A172 (cell line): ENCODE data around the gene PAGE2B. TPM values are rescaled to one million over a fixed set of nuclear protein-coding genes. Genes with fewer than 3 reads are reported as not detected.
"Not testable (repeated sequence)": the region's sequence is repeated elsewhere in the genome, so short reads cannot be mapped to it uniquely, and the experiment has no call there.

ENCODE experiments used
- DNase-seq: peaks from one replicate; pipeline ENCODE4 v3.0.0-alpha.2; 2015; ENCODE audit warnings: low spot score
- total RNA-seq: library from RNA; depleted of rRNA; stranded (reverse); fragments of >200 nt; shearing (Covaris generic); gene quantifications from 2 replicates; pipeline ENCODE4 v1.2.3, GENCODE V29; 2014; rRNA removed

Gene PAGE2B
- total RNA-seq, result not detected in 2 replicates

DNA sequence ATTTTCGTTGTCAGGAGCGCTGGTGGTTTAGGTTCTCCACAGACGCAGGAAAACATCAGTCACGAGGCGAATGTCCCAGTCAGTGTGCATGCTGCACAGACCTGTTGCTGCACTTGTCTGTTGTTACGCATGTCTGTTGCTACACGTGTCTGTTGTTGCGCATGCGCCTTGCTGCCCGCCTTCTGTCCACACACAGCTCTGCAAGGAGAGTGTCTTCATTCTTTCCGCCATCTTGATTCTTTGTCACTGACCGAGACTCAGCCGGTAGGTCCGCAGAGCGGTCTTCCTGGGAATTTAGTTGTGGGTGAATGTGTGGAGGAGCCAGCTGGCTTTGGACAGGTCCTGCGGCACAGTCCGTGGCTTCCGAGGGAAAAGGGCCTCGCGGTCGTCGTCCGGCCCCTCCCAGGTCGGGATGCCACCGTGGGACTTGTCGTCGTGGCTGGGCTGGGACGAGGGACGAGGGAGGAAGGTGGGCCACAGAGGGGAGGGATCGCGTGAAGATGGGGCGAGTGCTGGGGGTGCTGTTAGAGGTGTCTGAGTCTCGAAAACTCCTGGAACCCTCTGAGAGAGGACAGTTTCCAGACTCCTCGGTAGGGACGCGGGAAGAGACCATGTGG is at the start of gene PAGE2B:
PAGE2B (plus strand) TSS at position 180 of the 617 bp plus-strand sequence. CDS start 1,012 bp downstream, outside the sequence.
- DNase-seq, result no peak

DNA sequence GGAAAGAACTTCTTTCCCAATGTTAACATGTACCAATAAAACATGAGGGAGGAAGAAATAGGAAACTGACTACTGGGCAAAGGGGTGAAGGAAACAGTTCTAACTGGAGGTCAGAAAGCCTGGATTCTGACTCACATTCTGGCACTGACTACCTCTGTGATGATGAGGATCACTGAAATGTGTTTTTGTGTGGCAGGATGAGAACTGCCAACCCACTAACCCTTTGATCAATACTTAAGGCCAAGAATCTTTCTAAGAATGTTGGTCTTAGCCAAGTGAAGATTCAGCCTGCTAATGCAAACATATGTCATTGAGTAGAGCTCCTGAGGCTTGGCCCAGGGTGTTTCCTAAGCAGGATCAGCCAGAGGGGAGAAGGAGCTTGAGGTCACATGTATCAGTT is 48.7 kb upstream of the PAGE2B start:
- DNase-seq, result no peak

DNA sequence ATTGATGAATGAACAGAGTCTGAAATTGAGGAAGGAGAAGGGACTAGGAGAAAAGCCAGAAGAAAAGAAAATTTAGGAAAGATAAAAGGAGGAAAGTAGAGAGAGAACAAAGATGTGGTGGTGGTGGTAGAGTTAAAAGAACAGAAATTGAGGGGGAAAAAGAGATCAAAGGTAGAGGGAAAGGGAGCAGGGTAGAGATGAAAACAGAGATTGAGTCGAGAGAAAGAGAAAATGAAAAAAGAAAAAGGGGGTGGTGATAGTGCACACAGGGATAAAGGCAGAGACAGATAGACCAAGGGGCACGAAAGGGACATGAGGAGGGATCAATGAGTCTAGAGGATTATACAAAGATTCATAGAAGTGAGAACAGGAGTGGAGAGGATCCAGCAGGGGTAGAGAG is 48.0 kb upstream of the PAGE2B start:
- no peak for DNase-seq

DNA sequence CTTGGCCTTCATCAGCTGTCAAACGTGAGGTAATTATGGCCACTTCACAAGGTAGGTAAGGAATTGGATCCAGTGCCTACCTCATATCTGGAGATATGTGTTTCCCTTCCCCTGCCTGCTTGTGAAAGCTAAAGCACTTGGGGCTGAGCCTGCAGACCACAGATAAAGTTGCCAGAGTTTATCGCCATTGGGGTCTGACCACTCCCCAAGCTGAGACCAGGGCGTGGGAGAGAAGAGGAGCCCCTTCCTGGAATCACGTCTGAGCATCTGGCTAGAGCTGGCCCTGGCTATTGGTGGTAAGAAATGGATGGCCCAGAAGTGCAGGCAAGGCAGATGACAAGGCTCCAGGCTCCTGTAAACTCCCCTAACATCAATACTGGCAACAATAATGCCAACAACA is 46.8 kb upstream of the PAGE2B start:
- DNase-seq, result no peak

GRCh38 chrX:55028611-55029010 is 46.2 kb upstream of the PAGE2B start:
- no peak for DNase-seq

GRCh38 chrX:55029291-55029690 is 45.5 kb upstream of the PAGE2B start:
- no peak for DNase-seq

DNA sequence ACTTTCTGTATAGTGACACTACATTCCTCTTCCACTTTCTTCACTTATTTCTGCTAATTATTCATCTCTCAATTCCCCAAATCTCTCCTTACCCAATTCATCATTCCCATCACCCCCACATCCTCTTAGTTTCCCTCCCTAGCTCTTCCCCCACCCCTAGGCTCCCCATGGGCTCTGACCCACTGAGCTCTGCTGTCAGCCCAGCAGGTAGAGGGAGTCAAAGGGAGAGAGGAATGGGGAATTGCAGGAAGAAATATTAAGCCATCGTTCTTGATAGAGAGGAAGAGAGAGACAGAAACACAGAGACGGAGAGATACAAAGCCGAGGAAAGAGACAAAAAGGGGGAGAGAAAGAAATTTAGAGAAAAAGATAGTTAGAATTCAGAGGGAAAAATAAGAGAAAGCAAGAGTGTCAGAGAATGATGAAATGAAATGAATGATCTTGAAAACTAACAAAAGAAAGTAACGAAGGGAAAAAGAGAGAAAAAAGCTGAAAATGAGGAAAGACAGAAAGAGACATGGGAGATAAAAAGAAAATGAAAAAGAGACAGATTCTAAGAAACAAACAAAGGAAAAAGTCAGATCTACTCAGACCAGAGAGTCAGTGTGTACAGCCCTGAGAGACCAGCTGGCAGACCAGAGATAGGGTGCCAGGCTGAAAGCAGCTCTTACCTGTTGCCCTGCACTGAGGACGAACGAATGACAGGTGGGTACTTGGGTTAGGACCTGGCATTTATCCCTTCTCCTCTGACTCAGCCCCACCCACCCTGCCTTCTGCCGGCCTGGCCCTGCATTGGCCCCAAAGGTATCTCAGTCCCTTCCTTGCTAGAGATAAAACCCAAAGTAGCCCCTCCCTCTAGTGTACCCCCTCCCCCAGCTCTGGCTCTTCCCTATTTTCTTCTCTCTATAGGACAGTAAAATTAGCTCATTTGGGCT is 44.3 kb upstream of the PAGE2B start, which contains the start of gene ALAS2:
ALAS2 (minus strand) TSS at position 707 of the 935 bp plus-strand sequence. CDS start 4,977 bp downstream, outside the sequence.
- no peak for DNase-seq

- DNase-seq, result no peak
Measured at GRCh38 chrX:55033429-55033828, 41.4 kb upstream of the PAGE2B start.

GRCh38 chrX:55039471-55039870 is 35.4 kb upstream of the PAGE2B start:
- DNase-seq, result no peak

GRCh38 chrX:55041514-55041913 is 33.3 kb upstream of the PAGE2B start:
- DNase-seq, result no peak

DNA sequence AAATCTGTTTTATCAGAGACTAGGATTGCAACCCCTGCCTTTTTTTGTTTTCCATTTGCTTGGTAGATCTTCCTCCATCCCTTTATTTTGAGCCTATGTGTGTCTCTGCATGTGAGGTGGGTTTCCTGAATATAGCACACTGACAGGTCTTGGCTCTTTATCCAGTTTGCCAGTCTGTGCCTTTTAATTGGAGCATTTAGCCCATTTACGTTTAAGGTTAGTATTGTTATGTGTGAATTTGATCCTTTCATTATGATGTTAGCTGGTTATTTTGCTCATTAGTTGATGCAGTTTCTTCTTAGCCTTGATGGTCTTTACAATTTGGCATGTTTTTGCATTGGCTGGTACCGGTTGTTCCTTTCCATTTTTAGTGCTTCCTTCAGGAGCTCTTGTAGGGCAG is 24.2 kb upstream of the PAGE2B start:
- not testable (repeated sequence) for DNase-seq

DNA sequence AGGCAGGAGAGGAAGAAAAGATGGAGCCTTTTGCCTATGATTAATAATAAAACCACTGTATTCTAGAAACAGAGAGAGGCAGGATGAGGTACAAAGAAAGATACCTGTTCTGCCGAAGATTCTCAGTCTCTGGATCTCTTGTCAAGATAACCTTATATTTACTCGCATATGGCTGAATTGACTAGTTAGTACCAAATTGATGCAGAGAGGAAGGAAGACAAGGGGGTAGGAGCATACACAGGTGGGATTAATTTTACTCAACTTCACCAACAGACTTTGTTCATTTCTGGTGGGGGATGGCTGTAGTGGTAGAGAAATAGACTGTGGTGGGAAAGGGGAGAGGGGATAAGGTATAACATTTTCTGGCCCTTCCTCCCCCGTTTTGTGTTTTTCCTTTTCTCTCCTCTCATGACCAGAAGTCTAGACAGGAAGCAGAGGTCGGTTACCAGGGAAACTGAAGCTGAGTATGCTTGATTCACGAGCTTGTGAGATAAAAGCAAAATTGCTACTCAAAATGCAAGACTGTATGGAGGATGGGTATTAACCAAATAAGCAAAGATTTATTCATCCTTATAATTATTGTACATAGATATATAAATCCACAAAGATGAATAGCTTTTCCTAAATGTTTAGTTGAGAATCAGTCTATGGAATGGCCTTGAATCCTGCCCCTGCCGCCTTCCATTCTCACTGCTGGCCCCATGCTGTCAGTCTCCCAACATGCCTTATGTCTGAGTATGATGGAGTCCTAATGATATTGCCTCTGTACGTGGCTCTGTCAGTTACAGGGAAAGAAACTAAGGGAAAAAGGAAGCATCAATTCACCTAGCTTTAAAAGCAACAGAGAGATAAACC is 17.8 kb upstream of the PAGE2B start:
- DNase-seq, result peak; percentile 11

- peak; percentile 30 for DNase-seq
Measured at GRCh38 chrX:55057675-55058249, 17.1 kb upstream of the PAGE2B start.

DNA sequence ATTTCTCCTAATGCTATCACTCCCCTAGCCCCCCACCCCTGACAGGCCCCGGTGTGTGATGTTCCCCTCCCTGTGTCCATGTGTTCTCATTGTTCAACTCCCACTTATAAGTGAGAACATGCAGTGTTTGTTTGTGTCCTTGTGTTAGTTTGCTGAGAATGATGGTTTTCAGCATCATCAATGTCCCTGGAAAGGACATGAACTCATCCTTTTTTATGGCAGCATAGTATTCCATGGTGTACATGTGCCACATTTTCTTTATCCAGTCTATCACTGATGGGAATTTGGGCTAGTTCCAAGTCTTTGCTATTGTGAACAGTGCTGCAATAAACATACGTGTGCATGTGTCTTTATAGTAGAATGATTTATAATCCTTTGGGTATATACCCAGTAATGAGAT is 7.7 kb upstream of the PAGE2B start:
- DNase-seq, result not testable (repeated sequence)

GRCh38 chrX:55072286-55072685 is 2.5 kb upstream of the PAGE2B start:
- DNase-seq, result no peak

- no peak for DNase-seq
Measured at GRCh38 chrX:55088795-55089489, 14.1 kb downstream of the PAGE2B start, which contains the start of gene PAGE2. Gene PAGE2 (plus strand): TSS chrX:55089018. CDS start chrX:55090021, 1,003 bp downstream.

DNA sequence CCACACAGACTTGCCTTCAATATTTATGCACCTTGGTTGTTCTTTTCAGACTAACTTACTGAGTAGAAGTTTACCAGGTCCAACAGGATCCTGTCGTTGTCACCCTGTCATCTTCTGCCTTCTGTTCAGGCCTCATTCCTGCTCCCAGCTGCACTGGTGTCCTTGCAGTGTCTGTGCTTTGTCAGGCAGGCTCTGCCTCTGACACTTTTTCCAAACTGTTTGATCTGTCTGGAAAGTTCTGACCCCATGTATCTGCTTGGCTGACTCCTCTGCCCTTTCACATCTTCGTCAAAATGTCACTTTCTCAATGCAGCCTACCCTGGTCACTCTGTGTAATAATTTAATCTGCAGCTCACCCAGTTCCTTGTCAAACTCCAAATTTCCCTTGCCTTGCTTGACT is 23.9 kb downstream of the PAGE2B start:
- DNase-seq, result no peak

- no peak for DNase-seq
Measured at GRCh38 chrX:55099162-55099561, 24.3 kb downstream of the PAGE2B start.

GRCh38 chrX:55102754-55103153 is 27.9 kb downstream of the PAGE2B start:
- no peak for DNase-seq

- DNase-seq, result no peak
Measured at GRCh38 chrX:55107262-55107661, 32.4 kb downstream of the PAGE2B start.

GRCh38 chrX:55107911-55108310 is 33.1 kb downstream of the PAGE2B start:
- peak; percentile 4 for DNase-seq
